Skeletal muscle tissue (tissue), 5 donors: ENCODE measurements around the gene WDR38. TPM values are rescaled to one million over a fixed set of nuclear protein-coding genes. Genes with fewer than 3 reads are reported as not detected.

Source experiments
- H3K27ac ChIP-seq: one replicate; pipeline ENCODE4 v1.7.0; 2013; ENCODE audit warnings: mild to moderate bottlenecking, low read depth, low read length, inconsistent platforms
- H3K27me3 ChIP-seq, 3 donors: one replicate each; pipeline ENCODE4 v1.7.0; 2013; ENCODE audit warnings: low read length in 3 of 3; ENCODE audit not compliant: control insufficient read depth in 3 of 3, insufficient read depth in 3 of 3
- H3K36me3 ChIP-seq, 3 donors: one replicate each; pipeline ENCODE4 v1.7.0; 2013; ENCODE audit warnings: low read length in 3 of 3; ENCODE audit not compliant: control insufficient read depth in 3 of 3, insufficient read depth in 3 of 3
- H3K4me1 ChIP-seq, 3 donors: one replicate each; pipeline ENCODE4 v1.7.0; 2013; ENCODE audit warnings: low read length in 3 of 3, mild to moderate bottlenecking in 3 of 3; ENCODE audit not compliant: control insufficient read depth in 3 of 3, insufficient read depth in 3 of 3
- H3K4me3 ChIP-seq, 3 donors: one replicate each; pipeline ENCODE4 v1.7.0; 2013; ENCODE audit warnings: low read length in 3 of 3
- H3K9ac ChIP-seq, 3 donors: one replicate each; pipeline ENCODE4 v1.7.0; 2013; ENCODE audit warnings: low read length in 3 of 3, mild to moderate bottlenecking in 3 of 3, moderate library complexity in 2 of 3, low read depth in 1 of 3
- H3K9me3 ChIP-seq, 3 donors: one replicate each; pipeline ENCODE4 v1.7.0; 2013; ENCODE audit warnings: low read length in 3 of 3; ENCODE audit not compliant: control insufficient read depth in 3 of 3
- small RNA-seq: library from RNA; depleted of rRNA; stranded (forward); fragments of <200 nt; gene quantifications from one replicate; pipeline ENCODE3, GENCODE V24; 2014
- total RNA-seq: library from RNA; depleted of rRNA; stranded (reverse); fragments of >200 nt; gene quantifications from one replicate; pipeline ENCODE4 v1.2.3, GENCODE V29; 2014
- donor health status: Osteomylitis.

WDR38 gene
- total RNA-seq, 1 donor from 2014 or later, result not detected

DNA sequence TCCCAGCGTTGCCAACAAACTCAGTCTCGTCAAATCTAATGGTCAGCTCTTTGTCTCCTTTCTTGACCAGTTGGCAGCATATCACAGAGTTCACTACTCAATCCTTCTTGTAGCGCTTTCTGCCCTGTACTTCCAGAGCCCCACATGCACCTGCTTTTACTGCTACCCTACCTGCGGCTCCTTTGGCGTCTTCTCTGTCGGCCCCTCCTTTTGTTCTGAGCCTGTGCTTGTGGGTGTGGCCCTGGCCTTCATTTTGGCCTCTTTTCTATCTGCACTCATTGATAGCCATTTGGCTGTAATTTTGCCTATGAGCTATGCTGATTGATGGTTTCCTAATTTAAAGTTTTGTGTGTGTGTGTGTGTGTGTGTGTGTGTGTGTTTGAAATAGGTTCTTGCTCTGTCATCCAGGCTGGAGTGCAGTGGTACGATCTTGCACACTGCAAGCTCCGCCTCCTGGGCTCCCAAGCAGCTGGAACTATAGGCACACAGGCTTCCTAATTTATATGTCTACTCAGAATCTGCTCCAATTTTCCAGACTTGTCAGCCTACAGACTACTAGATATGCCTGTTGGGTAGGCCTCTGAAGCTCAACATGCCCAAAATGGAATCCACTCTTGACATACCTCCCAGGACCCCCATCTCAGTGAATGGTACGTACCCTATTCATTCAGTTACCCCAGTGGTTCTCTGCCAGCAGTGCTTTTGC is 40.9 kb downstream of the WDR38 start:
- Histone ChIP-seq H3K27ac (no peak overlapping the region), H3K9me3 (no peaks in the 10 kb centered on the region), H3K4me3 (no peak overlapping the region), H3K9ac (no peak overlapping the region), H3K4me1 (no peaks in the 10 kb centered on the region), H3K36me3 (peaks cover 43 to 69% (median 57%) of the 10 kb centered on the region in 3 donors), H3K27me3 (no peaks in the 10 kb centered on the region)

DNA sequence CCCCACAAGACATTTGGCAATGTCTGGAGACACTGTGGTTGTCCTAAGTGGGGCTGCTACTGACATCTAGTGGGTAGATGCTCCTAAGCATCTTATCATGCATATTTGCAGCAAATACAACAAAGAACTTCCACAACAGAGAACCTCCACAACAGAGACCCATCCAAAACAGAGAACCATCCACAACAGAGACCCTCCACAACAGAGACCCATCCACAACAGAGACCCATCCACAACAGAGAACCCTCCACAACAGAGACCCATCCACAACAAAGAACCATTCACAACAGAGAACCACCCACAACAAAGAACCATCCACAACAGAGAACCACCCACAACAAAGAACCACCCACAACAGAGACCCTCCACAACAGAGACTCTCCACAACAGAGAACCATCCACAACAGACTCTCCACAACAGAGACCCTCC is 41.5 kb downstream of the WDR38 start:
- Histone ChIP-seq H3K27me3 (no peaks in the 10 kb centered on the region), H3K9me3 (no peaks in the 10 kb centered on the region), H3K36me3 (peaks cover 44 to 69% (median 58%) of the 10 kb centered on the region in 3 donors), H3K27ac (no peak overlapping the region), H3K9ac (no peak overlapping the region), H3K4me1 (no peaks in the 10 kb centered on the region), H3K4me3 (no peak overlapping the region)

DNA sequence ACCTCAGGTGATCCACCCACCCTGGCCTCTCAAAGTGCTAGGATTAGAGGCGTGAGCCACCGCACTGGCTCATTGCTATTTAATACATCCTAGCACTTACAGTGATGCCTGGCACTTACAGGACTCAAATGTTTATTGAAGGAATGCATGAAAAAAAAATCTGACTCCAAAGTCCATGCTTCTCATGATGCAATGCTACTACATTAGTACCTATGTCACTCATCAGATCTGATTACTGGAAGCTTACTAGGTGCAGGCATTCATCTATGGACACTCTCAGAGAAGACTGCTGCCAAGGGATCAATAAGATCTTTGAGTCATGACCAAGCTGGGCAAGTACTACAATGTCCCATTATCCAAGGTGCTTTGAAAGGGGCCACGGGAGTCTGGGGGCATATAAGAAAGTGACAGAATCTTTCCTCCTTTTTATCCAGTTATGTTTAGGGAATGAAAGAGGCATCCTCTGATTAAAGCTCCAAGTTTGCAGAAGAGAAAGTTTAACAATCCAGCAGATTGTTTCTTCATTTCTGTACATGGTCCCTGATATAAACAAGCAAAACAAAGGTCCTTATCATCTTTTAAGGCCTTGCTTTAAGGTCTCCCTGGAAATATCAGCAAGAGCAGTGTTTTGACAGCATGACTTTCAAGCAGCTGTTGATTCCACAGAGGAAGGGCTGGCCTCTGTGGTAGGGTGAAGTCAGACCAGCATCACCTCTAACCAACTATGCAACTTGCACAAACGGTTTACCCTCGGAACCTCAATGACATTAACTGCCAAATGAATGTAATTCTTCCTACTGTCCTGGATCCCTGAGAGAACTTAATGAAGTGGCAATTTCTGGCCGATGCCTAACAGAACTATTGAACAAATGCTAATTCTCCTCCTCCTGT is 44.6 kb downstream of the WDR38 start:
- Histone ChIP-seq H3K27me3 (no peaks in the 10 kb centered on the region), H3K9ac (no peak overlapping the region), H3K4me1 (no peaks in the 10 kb centered on the region), H3K4me3 (no peak overlapping the region), H3K36me3 (peaks cover 37 to 50% (median 47%) of the 10 kb centered on the region in 3 donors), H3K27ac (no peak overlapping the region), H3K9me3 (no peaks in the 10 kb centered on the region)

DNA sequence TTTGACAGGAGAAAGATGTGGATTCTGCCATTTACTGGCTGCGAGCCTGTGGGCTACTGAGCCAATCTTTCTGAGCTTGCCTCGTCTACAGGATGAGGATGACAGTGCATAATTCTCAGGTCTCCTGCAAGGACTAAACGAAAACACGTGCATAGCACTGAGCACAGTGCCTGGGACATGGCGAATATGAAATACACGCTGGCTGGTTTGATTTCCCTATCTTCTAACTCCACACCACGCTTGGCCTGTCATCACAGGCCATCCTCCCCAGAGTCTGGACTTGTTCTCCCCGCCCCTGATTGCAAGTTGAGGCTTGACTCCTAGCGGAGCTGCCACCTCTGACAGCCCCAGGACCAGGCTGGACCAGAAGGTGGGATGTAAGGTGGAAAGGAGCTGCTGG is 46.6 kb downstream of the WDR38 start:
- no peak overlapping the region for H3K9ac ChIP-seq
- H3K27me3 ChIP-seq, result no peaks in the 10 kb centered on the region
- no peak overlapping the region for H3K4me3 ChIP-seq
- no peaks in the 10 kb centered on the region for H3K9me3 ChIP-seq
- no peak overlapping the region for H3K27ac ChIP-seq
- no peaks in the 10 kb centered on the region for H3K4me1 ChIP-seq
- peaks cover 32 to 38% (median 37%) of the 10 kb centered on the region in 3 donors for H3K36me3 ChIP-seq

DNA sequence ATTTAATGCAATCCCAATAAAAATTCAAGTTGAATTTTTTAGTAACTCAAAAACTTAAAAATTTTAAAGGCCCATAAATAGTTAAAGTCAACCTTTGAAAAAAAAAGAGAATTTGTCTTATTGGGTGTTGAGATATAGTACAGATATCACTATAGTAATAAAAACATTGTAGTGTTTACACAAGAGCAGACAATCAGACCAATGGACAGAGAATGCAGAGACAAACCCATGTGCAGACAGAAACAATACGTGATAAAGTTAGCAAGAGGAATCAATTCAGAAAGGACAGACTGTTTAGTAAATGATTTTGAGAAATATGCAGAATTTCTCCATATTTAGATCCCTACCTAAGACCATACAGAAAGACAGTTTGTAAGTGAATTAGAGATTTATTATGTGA is 53.7 kb downstream of the WDR38 start:
- no peaks in the 10 kb centered on the region for H3K27me3 ChIP-seq
- H3K27ac ChIP-seq, result no peak overlapping the region
- H3K9ac ChIP-seq, result no peak overlapping the region
- no peaks in the 10 kb centered on the region for H3K4me1 ChIP-seq
- peaks cover 17 to 35% (median 29%) of the 10 kb centered on the region in 3 donors for H3K36me3 ChIP-seq
- no peaks in the 10 kb centered on the region for H3K9me3 ChIP-seq
- H3K4me3 ChIP-seq, result no peak overlapping the region

Small RNAs within 50 kb of the gene (small RNA-seq; reads per million reads assigned to genes)
- gene RNU4-82P, result not detected

Other genes starting within 250 kb of the WDR38 start
- gene NR6A1, start 82.1 kb upstream of the WDR38 start, total RNA-seq, result 0.52 TPM
- 65.8 TPM for gene OLFML2A, start 76.3 kb upstream of the WDR38 start, total RNA-seq
- gene RPL35, start 8.5 kb downstream of the WDR38 start, total RNA-seq, result 2,732 TPM
- 7.3 TPM for gene ARPC5L, start 8.7 kb downstream of the WDR38 start, total RNA-seq
- gene GOLGA1, start 87.6 kb downstream of the WDR38 start, total RNA-seq, result 11.0 TPM